GM06990 (cell line): ENCODE measurements around the gene BEAN1.

Experiments
- DNase-seq: peaks from one replicate; pipeline ENCODE4 v3.0.0-alpha.2; 2011; ENCODE audit not compliant: insufficient read length; ENCODE audit errors: extremely low read depth
- H3K27me3 ChIP-seq: replicated peaks from 2 replicates; pipeline ENCODE4 v1.6.0; 2011; ENCODE audit warnings: low read length; ENCODE audit not compliant: control insufficient read depth, insufficient read depth
- H3K36me3 ChIP-seq: 2 replicates; pipeline ENCODE4 v1.5.1; 2011; ENCODE audit warnings: low read length; ENCODE audit not compliant: control insufficient read depth, insufficient read depth
- H3K4me3 ChIP-seq: replicated peaks from 2 replicates; pipeline ENCODE4 v1.5.1; 2011; ENCODE audit warnings: low read depth, mild to moderate bottlenecking, control low read depth, low read length
- CTCF ChIP-seq: IDR thresholded peaks from 2 replicates; pipeline ENCODE4 v1.5.1; 2011; ENCODE audit warnings: low read length, control low read depth, mild to moderate bottlenecking, inconsistent platforms; ENCODE audit not compliant: insufficient read depth, poor library complexity, severe bottlenecking

BEAN1 gene

GRCh38 chr16:66481081-66481942 lies 54.2 kb downstream of the BEAN1 start:
- DNase-seq = no peak
- no peaks in the 10 kb centered on the region; the same call in 1 of the 2 replicates for H3K27me3 ChIP-seq
- no peak overlapping the region for H3K4me3 ChIP-seq
- no peaks in the 10 kb centered on the region for H3K36me3 ChIP-seq
- no peak for TF ChIP-seq CTCF

- TF ChIP-seq CTCF = no peak
- DNase-seq = no peak
- H3K27me3 ChIP-seq = no peaks in the 10 kb centered on the region; the same call in 1 of the 2 replicates
These were observed 54.9 kb downstream of the BEAN1 start for GRCh38 chr16:66481943-66482390.

GRCh38 chr16:66483689-66484452 lies 56.8 kb downstream of the BEAN1 start:
- Histone ChIP-seq H3K4me3 (no peak overlapping the region), H3K36me3 (no peaks in the 10 kb centered on the region), H3K27me3 (no peaks in the 10 kb centered on the region; the same call in 1 of the 2 replicates)
- TF ChIP-seq CTCF = peak; percentile 99
- DNase-seq = peak; percentile 66

More at GRCh38 chr16:66481943-66482390, 54.9 kb downstream of the BEAN1 start:
- Histone ChIP-seq H3K4me3 (no peak overlapping the region), H3K36me3 (no peaks in the 10 kb centered on the region)

- no peaks in the 10 kb centered on the region for H3K36me3 ChIP-seq
- no peak for DNase-seq
- H3K4me3 ChIP-seq = no peak overlapping the region
- TF ChIP-seq CTCF = peak; percentile 15
- no peaks in the 10 kb centered on the region; the same call in 1 of the 2 replicates for H3K27me3 ChIP-seq
These were observed 57.5 kb downstream of the BEAN1 start for GRCh38 chr16:66484453-66485213.

- TF ChIP-seq CTCF = no peak
- Histone ChIP-seq H3K27me3 (no peaks in the 10 kb centered on the region; the same call in 1 of the 2 replicates), H3K36me3 (no peaks in the 10 kb centered on the region), H3K4me3 (no peak overlapping the region)
- DNase-seq = no peak
These were observed 58.3 kb downstream of the BEAN1 start for GRCh38 chr16:66485376-66485775.
